Hindlimb muscle (tissue), 1 donor: ENCODE measurements around the gene BACH2. TPM values are rescaled to one million over a fixed set of nuclear protein-coding genes. Genes with fewer than 3 reads are reported as not detected.
"Not testable (repeated sequence)": the region's sequence is repeated elsewhere in the genome, so short reads cannot be mapped to it uniquely, and the experiment has no call there.

Experiments used
- DNase-seq: peaks from one replicate; pipeline ENCODE4 v3.0.0-alpha.2; 2013
- polyA plus RNA-seq: library from polyadenylated mRNA; unstranded; fragments of 120-200 nt; gene quantifications from one replicate; pipeline ENCODE4 v1.2.1, GENCODE V29; 2013; ENCODE audit not compliant: insufficient read length

BACH2 gene
- polyA plus RNA-seq, 1 donor = 6.0 TPM

DNA sequence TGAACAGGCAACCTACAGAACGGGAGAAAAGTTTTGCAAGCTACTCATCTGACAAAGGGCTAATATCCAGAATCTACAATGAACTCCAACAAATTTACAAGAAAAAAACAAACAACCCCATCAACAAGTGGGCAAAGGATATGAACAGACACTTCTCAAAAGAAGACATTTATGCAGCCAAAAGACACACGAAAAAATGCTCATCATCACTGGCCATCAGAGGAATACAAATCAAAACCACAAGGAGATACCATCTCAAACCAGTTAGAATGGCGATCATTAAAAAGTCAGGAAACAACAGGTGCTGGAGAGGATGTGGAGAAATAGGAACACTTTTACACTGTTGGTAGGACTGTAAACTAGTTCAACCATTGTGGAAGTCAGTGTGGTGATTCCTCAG is 237.5 kb downstream of the BACH2 start:
- DNase-seq = not testable (repeated sequence)

DNA sequence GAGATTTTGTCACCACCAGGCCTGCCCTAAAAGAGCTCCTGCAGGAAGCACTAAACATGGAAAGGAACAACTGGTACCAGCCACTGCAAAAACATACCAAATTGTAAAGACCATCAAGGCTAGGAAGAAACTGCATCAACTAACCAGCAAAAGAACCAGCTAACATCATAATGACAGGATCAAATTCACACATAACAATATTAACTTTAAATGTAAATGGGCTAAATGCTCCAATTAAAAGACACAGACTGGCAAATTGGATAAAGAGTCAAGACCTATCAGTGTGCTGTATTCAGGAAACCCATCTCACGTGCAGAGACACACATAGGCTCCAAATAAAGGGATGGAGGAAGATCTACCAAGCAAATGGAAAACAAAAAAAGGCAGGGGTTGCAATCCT is 240.7 kb downstream of the BACH2 start:
- DNase-seq = not testable (repeated sequence)

DNA sequence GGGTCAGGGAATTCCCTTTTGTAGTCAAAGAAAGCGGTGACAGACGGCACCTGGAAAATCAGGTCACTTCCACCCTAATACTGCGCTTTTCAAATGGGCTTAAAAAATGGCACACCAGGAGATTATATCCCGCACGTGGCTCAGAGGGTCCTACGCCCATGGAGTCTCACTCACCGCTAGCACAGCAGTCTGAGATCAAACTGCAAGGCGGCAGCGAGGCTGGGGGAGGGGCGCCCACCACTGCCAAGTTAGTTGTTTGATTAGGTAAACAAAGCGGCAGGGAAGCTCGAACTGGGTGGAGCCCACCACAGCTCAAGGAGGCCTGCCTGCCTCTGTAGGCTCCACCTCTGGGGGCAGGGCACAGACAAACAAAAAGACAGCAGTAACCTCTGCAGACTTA is 242.4 kb downstream of the BACH2 start:
- not testable (repeated sequence) for DNase-seq

DNA sequence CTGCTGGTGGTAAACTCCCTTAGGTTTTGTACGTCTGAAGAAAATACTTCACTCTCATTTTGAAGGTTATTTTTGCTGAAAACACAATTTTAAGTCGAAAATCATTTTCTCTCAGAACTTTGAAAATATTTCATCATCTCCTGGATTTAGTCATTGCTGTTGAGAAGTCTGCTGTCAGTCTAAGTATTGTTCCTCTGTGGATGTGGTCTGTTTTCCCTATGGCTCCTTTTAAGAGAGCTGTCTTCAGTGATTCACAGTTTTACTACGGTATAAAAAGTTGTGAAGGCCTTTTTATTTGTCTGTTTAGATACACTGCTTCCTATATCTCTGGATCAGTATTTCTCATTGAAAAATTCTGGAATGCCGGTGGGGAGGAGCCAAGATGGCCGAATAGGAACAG is 243.0 kb downstream of the BACH2 start:
- no peak for DNase-seq

DNA sequence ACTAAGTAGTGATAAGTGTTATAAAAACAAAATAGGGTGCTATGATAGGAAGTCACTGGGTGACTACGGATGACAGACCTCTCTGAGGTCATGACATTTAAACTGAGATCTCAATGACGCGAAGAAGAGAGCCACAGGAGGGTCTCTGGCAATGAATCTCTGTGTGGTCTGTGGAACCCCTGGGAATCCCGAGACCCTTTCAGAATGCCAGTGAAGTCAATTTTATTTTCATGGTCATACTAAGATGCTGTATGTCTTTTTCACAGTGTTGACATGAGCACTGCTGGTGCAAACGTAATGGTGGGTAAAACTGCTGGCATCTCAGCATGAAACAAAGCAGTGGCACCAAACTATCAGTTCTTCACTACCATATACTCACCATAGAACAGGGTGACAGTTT is 247.3 kb downstream of the BACH2 start:
- DNase-seq = no peak

DNA sequence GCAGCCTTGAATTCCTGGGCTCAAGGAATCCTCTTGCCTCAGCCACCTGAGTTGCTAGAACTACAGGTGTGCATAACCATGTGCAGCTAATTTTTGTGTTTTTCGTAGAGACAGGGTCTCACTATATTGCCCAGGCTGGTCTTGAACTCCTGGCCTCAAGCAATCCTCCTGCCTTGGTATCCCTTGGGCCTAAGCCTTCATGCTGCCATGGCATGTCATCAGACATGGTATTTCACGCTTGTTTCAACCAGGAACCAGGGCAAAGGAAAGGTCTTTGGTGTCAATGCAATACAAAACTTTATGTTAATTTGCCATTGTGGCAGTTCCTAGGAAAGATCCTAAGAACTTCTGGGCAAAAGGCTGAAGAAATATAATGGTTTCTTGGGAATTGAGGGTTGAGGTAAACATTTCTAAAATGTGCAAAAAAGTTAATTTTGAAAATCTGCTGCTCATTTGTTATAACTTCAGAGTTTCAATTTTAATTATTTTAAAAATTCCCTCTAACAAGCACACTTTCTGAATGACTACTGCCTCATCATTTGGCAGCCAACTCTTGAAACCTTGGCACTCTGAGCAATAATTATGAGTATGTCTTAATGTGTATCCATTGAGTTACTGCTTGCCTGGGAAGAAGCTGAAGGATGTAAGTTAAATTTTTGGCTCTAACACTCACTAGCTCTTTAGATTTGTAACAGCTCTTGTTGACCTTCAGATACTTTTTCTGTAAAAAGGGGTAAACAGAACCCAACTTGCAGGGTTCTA is 248.3 kb downstream of the BACH2 start:
- no peak for DNase-seq

DNA sequence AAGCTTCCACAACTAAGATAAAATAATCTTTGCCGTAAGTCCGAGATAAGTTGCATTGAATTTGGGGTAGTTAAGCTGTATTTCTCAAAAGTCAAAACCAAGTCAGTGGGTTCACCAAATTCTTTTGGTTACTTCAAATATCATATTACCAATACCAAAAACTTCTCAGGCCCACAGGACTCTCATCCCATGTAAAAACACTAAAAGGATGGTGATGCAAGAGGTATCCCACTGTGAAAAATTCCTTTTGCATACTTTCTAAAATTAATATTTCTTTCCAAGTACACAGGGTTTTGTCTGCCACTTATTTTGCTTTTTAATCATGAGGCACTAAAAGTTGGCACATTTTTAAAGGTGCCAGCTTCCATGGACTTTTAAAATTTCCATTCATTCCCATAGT is 251.1 kb downstream of the BACH2 start:
- no peak for DNase-seq

DNA sequence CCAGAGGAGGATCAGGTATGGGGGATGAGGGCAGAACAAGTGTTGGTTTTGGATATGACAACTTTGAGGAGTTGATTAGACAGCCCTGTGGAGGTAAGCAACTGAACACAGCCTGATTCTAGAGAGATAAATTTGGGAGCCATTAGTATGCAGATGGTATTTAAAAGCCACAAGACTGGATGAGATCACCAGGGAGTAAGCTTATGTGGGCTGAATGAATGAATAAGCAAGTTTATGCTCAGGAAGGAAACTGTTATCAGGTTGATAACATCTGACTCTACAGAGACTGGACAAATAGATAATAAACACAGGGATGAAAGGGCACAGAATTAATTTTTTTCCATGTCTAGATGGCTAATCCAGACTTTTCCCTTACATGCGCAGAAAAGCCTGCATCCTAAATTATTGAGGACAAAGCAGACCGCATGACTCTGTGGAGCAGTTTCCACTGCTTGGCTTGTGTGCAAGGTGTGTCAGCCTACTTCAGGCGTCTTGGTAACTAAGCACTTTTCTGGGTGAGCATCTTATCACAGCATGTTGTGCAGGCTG is 251.7 kb downstream of the BACH2 start:
- no peak for DNase-seq

DNA sequence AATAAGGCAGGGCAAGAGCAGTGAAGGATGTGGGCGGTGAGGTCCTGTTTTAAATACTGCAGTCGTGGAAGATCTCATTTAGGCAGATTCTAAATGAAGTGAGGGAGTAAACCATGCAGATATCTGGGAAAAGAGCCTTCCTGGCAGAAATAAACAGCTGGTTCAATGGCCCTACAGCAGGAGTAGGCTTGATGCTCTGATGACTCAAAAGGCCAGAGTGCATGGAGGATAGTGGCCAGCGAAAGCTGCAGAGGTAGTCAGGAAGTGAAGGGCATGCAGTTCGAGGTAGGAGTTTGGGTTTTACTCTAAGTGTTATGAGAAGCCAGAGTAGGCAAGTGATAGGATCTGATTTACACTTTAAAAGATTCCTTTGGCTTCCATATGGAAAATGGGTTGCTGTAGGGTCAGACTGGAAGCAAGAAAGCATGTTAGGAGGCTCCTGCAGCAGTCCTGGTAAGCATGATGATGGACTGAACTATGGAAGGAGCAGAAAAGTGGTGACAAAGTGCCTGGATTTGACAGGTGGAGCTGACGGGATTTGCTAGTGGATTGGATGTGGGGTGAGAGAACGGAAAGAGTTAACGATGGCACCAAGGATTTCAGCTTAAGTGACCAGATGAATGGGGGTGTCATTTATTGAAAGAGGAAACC is 252.3 kb downstream of the BACH2 start:
- DNase-seq = no peak

DNA sequence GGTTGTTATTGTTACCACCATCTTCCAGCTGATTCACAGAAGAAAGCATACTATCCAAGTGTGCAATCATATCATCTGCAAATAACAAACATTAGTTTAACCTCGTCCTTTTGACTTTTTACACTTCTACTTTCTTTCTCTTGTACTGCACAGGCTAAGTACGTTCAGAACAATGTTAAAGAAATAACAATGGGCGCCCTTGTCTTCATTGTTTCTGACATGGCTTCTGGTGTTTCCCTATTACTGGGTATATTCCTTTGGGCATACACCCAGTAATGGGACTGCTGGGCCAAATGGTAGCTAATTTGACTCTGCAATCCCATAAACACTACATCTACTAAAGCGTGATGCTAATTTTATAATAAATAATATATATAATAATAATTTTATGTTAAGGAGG is 255.7 kb downstream of the BACH2 start:
- no peak for DNase-seq

DNA sequence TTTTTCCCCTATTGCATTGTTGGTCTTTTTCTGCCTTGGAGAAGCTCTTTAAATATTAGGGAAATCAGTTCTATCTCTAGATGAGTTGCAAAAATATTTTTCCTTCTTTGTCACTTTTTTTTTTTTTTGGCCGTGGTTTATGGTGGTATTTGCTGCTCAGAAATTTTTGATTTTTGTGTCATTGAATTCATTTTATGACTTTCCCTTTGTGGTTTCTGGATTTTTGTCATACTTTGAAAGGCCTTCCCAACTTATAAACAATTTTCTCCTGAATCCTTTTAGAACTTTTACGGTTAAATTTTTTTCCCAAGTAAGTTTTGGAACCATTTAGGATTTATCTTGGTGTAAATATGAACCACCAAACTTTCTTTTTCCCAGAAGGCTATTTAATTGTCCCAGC is 256.7 kb downstream of the BACH2 start:
- no peak for DNase-seq

DNA sequence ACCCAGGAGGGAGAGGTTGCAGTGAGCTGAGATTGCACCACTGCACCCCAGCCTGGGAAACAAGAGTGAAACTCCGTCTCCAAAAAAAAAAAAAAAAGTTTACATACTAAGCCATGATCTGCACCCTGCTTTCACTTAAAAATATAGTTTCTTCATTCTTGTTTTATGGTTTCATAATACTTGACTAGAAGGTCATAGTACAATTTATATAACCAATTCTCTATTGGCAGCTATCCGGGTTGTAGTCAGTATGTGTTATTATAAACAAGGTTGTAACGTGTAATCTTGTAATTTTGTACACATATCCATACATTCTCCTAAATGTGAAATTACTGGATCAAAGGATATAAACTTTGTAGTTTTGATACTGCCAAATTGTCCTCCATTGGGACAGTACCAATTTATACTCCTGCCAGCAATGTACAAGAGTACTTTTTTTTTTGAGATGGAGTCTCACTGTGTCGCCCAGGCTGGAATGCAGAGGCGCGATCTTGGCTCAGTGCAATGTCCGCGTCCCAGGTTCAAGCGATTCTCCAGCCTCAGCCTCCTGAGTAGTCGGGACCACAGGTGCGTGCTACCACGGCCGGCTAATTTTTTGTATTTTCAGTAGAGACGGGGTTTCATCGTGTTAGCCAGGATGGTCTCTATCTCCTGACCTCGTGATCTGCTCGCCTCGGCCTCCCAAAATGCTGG is 257.5 kb downstream of the BACH2 start:
- no peak for DNase-seq

DNA sequence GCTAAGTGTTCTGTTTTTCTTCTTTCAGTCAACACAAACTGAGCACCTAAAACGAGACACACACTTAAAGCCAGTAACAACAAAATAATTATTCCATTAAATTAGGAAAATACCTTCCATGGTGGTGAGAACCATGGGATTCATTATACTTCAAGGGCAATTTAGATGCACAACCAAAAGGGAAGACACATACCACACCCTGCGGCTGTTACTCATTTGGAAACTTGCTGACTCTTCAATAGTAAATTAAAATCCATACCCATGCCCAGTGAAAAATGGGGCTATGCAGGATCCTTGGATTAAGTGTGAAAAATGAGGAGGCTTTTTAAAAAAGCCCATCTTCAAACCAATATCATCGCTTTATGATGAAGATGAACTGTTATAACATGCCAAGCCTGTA is 259.7 kb downstream of the BACH2 start:
- no peak for DNase-seq

DNA sequence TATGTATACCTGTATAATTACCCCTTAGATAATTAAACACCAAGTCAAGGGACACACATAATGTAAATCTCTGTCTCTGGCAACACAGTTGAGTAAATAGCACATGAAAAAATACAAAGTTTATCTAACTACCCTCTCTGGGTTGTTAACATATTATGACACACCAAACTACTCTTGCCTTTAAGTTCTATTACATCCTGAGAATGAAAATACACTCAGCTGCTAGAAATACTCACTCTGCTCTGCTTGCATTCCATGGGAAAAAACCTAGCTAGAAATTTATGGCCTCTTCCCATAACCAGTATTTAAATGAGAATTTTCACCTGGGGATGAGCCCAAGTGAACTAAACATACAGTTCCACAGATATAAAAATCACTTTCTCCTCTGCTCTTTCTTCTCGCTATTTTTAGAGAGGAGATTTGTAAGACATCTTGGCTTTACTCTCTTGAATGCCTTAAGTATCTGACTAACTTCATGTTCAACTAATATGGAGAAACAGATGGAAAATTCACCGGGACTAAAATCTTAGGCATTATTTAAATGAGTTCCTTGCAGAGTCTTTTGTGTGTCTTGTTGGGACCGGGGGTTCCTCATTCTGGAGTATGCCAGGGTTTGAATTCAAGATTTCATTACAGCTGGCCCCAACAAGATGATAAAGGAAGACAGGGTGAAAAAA is 261.5 kb downstream of the BACH2 start:
- no peak for DNase-seq

DNA sequence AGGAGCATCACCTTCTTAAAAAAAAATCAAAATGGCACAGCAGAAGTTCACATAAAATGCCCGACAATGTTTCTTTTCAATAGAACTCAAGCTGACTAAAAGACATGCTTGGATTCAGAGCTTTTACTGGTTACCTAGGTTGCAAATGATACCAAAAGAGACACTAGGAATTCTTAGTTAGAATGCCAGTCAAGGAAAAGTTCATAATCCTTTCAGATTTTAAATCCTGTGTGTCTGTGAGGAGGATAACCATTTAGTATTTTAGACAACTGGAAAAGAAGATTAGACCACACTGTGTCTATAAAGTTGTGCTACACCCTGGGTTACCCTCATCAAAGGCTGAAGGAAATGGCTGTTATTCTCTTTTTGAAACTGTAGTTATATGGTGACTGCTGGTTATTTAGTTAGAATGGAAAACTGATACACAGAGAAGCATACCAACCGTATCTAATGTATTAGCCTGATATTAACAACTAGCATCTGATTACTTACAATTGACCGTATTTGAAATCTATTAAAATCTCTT is 262.8 kb downstream of the BACH2 start:
- no peak for DNase-seq

DNA sequence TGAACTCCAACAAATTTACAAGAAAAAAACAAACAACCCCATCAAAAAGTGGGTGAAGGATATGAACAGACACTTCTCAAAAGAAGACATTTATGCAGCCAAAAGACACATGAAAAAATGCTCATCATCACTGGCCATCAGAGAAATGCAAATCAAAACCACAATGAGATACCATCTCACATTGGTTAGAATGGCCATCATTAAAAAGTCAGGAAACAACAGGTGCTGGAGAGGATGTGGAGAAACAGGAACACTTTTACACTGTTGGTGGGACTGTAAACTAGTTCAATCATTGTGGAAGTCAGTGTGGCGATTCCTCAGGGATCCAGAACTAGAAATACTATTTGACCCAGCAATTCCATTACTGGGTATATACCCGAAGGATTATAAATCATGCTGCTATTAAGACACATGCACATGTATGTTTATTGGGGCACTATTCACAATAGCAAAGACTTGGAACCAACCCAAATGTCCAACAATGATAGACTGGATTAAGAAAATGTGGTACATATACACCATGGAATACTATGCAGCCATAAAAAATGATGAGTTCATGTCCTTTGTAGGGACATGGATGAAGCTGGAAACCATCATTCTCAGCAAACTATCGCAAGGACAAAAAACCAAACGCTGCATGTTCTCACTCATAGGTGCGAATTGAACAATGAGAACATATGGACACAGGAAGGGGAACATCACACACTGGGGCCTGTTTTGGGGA is 264.0 kb downstream of the BACH2 start:
- not testable (repeated sequence) for DNase-seq

DNA sequence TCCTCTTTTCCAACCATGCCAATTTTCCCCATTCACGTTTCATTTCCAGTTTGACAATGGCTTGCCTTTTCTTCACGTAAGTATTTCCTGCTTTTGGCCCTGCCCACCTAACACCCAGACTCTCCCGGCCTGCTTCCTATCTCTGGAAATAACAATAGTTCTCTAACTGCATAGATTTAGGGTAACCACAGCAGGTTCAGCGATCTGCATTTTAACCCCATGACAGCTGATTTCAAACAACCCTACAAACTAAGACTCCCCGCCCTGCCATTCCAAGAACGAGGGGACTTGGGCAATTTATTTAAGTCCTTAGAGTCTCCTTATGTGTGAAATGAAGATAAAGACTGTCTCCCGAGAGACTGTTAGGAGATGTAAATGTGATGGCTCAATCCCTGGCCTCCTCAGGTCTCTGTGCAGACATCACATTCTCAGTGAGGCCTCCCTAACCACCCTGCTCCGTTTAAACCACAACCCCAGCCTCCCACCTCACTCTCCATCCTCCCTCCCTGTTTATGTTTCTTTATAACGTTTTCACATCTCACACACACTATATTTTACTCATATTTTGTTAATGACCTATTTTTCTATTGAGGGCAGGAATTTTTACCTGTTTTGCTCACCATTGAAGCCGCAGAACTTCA is 267.5 kb downstream of the BACH2 start:
- DNase-seq = no peak

DNA sequence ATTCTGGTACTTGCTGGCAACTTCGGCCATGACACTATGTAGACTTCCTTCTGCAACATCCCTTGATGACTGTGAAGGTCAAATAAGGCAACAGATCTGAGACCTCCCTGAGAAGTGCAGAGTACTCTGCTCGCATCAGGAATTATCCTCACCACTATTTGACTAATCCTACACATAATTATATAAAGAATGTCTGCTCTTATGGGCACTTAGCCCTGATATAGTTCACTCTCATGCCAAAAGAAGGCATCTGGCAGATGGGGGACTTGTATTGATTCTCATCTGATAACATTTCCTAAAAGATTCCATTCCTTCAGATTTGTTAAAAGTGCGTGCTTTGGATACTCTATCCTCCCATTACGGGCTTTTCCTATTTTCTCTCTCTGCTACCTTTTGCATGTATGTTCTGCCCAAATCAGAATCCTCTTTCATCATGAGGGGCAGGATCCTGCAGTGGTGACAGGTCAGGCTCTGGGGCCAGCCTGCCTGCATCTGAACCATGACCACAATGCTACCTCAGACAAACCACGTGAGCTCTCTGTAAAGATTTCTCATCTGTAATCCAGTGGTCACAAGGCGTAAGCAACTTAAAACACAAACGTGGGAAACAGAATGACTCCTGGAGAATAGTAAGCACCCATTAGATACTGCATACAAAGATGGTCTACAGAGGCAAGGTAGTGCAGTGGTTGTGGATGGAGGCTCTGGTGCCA is 268.4 kb downstream of the BACH2 start:
- DNase-seq = no peak

DNA sequence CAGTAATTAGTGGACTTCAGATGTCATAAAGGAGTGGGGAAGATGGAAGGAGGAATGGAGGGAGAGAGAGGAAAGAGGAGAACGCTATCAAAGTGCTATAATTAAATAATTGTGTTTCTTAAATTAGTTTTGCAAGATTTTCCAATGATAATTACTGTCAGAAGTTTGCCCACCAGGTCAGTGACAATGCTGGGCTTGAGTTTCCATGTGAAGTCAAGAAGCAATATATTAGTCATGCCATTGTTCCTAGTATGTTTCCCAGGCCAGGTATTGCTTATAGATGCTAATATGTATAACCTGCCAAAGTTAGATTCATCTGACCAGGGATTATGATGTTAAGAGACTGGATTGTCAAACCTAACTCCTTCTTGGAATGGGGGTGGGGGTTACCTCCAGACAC is 270.4 kb downstream of the BACH2 start:
- DNase-seq = no peak

DNA sequence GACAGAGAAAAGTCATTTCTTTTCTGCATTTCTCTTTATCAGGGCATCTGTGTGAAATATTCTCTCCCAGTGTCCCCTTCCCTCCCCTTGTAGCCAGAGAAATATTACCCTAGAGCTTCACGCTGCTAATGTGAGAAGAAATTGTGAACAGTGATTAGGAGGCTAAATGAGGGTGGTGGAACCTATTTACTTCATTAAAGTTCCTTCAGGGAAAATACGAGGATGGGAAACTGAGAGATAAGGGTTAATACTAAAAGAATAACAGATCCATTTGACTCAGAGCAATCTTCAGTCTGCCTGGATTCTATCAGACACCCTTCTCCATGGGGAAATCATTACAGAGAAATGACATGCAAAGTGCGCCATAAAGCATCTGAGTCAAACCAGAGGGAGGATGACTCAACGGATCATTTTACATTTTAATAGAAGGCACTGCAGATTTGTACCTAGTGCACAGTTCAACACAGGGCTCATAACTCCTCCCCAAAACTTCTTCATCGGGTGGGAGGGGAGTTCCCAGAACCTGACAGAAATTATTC is 271.1 kb downstream of the BACH2 start:
- DNase-seq = no peak
